GM18907 (cell line): ENCODE results near the gene LGALS7B.
"Not testable (repeated sequence)": the region's sequence is repeated elsewhere in the genome, so short reads cannot be mapped to it uniquely, and the experiment has no call there.

Source experiments
- ATAC-seq: cut with Tn5 transposase; IDR thresholded peaks from one replicate; pipeline ENCODE4 v1.9.1; 2021; ENCODE audit warnings: mild to moderate bottlenecking, moderate library complexity; ENCODE audit not compliant: unreplicated experiment

LGALS7B gene

GRCh38 chr19:38816131-38816750, 27.2 kb downstream of the LGALS7B start:
- ATAC-seq = no peak

- no peak for ATAC-seq
Observed at GRCh38 chr19:38817081-38817480, 28.1 kb downstream of the LGALS7B start.

GRCh38 chr19:38819231-38819920, 30.4 kb downstream of the LGALS7B start:
- ATAC-seq = no peak

- ATAC-seq = not testable (repeated sequence)
Observed at GRCh38 chr19:38821230-38821825, 32.3 kb downstream of the LGALS7B start.

GRCh38 chr19:38825936-38826335, 36.9 kb downstream of the LGALS7B start:
- ATAC-seq = not testable (repeated sequence)

GRCh38 chr19:38826856-38827551, 38.0 kb downstream of the LGALS7B start:
- no peak for ATAC-seq

- ATAC-seq = not testable (repeated sequence)
Observed at GRCh38 chr19:38829203-38829602, 40.2 kb downstream of the LGALS7B start.

GRCh38 chr19:38830039-38830733, 41.2 kb downstream of the LGALS7B start:
- ATAC-seq = no peak

GRCh38 chr19:38831142-38831605, 42.2 kb downstream of the LGALS7B start:
- peak; percentile 52 for ATAC-seq

GRCh38 chr19:38833092-38833425, 44.1 kb downstream of the LGALS7B start:
- no peak for ATAC-seq

- no peak for ATAC-seq
Observed at GRCh38 chr19:38834104-38834490, 45.1 kb downstream of the LGALS7B start.

GRCh38 chr19:38834590-38834989, 45.6 kb downstream of the LGALS7B start:
- no peak for ATAC-seq

- no peak for ATAC-seq
Observed at GRCh38 chr19:38836159-38836982, 47.4 kb downstream of the LGALS7B start.

GRCh38 chr19:38836983-38837626, 48.1 kb downstream of the LGALS7B start:
- ATAC-seq = no peak

- ATAC-seq = no peak
Observed at GRCh38 chr19:38837656-38838121, 48.7 kb downstream of the LGALS7B start.

GRCh38 chr19:38838208-38838985, 49.4 kb downstream of the LGALS7B start:
- no peak for ATAC-seq

- ATAC-seq = no peak
Observed at GRCh38 chr19:38838986-38839761, 50.2 kb downstream of the LGALS7B start.
